Measurements from ENCODE around the gene NPTXR.
A peak's percentile ranks its signal among the peaks of the same experiment; 100 is the strongest.

The NPTXR gene

DNA sequence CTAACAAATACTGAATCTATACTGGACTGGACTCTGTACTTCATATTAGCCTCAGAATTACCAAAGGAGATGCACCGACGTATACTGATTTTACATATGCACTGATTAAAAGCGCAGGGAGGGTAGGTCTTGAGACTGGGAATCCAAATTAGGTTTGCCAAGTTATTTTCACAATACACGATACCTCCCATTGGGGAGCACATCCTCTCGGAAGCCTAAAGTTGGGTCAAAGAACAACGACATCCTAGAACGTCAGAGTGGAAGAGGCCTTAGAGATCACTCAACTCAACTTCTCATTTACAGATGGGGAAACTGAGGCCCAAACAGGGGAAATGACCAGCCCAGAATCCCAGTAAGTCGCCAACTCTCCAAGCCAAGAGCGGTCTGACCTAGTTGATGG, 50.5 kb downstream of the NPTXR start:
- no peak for DNase-seq

DNA sequence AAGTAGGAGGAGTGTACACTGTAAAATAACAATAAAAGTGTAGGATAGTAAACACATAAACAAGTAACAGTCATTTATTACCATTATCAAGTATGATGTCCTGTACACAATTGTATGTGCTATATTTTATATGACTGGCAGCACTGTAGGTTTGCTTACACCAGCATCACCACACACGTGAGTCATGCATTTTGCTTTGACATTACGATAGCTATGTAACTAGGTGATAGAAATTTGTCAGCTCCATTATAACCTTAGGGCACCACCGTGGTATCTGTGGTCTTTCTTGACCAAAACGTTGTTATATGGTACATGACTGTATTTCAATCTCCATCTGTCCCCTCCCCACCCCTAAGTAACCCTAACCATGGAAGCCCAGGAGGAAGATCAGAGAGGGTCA, 51.0 kb downstream of the NPTXR start:
- no peak for DNase-seq

DNA sequence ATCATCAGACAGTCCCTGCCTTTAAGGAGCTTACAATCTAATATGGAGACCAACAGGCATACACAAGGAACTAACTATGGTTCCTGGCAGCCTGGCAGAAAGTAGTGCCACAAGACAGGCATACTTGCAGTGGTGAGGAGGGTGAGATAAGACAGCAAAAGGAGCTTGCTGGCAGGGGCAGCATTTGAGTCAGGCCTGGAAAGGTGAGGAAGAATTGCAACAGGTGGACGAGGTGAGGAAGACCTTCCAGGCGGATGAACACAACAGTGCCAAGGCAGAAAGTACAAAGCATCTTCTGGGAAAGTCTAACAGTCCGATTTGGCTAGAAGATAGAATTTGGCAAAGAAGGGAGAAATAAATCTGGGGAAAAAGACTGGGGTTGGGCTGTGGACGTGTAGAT, 54.2 kb downstream of the NPTXR start:
- DNase-seq, result no peak

DNA sequence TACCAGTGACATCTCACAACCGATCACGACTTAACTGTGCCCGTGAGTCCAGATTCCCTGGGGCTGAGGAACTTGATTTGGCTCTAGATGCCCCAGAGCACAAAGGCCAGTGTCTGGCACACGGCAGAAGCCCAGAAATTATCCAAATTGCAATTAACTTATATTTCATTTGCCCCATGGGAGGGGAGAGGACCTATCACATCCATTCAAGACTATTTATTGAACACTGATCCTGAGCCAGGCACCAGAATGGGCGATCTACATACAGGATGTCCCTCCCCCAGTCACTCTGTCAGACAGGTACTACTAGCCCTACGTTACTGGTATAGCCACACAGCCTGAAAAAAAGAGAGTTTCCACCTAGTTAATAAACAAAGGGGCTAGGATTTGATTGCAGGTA, 55.0 kb downstream of the NPTXR start:
- DNase-seq, result no peak

DNA sequence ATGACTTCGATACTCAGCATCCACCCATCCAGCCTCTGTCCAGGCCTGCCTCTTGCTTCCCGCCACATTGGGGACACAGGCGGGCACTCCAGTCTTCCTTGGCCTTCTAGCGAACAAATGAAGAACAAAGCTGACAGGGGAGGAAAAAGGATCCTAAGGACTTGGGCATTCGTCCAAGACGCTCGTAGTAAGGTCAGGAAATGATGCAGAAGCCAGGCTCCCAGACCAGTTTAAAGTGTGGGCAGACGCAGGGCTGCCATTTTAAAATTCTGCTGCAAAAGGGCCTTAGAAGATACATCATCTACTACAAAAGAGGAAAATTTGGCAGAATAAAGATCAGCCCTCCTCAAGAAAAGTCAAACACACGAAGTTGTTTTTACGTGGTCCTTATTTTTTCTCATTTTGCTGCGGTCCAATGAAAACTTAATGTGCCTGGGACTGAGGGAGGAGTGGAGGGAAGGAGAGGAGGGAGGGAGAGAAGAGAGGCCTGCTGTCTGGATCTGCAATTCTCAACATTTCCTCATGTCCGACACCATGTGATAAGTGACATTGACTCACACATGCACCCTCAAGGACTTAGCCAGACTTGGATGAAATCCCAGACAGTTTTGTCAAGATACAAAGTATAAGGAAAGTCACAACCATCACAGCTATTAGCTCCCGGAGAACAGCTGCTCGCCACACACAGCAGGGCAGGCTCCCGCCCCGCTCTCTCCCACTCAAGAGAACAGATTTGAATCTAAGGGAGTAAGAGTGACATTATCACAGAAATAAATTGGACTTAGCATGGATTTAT, 55.6 kb downstream of the NPTXR start:
- peak; percentile 32 for DNase-seq

DNA sequence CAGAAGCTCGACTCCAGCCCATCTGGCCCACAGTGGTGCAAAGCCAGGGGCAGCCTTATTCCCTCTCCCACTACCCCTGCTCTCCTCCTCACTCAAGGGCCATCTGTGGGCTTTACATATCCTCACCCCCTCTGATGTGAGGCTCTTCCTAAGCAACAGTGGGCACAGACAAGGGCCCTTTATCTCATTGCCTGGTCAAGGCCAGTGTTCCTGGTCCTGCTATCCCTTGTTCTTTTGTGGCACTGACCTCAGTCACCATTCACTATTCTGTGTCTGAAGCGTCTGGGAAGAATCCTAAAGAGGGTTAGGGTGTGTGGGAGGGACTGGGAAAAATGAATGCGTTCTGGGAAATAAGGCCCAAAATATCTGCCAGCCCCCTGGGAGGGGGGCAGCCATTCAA, 57.2 kb downstream of the NPTXR start:
- no peak for DNase-seq

DNA sequence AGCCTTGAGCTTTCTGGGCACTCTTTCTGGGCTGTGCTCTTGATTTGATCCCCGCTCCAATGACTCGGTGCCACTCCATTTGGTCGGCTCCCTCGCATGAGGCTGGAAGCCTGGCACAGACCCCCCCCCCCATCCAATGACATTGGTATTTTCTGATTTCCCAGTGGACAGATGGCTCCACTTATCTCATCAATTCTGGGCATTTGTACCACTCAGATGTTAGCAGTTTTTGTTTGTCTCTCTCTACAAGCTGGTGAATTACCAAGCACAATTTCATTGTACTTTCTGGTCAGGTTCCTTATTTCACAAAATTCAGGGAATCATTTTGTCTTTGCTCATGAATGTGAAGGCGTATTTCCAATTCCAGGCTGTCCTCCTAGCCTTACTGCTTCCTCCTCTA, 59.0 kb downstream of the NPTXR start:
- no peak for DNase-seq

DNA sequence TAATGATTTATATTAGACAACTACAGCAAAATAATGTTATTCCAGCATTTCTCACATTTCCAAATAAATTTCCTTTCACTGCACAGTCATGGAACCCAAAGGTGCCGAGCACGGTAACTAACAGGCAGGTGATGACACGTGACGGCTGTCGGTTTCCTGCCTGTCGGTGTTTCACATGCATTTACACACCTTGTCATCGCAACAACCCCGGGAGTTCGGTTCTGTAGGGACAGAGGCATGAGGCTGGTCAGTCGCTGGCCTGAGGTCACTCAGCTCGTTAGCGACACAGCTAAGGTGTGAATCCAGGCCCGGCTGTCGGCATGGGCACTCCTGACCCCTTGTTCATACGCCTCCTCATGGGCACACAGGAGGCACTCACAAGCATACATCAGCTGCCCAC, 59.8 kb downstream of the NPTXR start:
- DNase-seq, result no peak

DNA sequence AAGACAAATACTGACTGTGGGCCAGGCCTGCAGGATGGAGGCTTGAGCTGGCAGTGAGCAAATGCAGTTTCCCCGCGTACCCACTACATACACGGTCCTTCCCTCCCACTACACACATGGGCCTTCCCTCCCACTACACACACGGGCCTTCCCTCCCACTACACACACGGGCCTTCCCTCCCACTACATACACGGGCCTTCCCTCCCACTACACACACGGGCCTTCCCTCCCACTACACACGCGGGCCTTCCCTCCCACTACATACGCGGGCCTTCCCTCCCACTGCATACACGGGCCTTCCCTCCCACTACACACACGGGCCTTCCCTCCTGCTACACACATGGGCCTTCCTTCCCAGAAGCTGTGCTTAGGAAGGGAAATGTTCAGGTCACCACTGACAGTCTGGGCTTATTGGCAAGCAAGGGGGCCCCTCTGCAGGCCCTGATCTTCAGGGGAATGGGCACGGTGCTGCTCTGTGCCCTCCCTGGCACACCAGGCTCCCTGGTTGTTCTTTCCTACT, 60.7 kb downstream of the NPTXR start:
- DNase-seq, result no peak

DNA sequence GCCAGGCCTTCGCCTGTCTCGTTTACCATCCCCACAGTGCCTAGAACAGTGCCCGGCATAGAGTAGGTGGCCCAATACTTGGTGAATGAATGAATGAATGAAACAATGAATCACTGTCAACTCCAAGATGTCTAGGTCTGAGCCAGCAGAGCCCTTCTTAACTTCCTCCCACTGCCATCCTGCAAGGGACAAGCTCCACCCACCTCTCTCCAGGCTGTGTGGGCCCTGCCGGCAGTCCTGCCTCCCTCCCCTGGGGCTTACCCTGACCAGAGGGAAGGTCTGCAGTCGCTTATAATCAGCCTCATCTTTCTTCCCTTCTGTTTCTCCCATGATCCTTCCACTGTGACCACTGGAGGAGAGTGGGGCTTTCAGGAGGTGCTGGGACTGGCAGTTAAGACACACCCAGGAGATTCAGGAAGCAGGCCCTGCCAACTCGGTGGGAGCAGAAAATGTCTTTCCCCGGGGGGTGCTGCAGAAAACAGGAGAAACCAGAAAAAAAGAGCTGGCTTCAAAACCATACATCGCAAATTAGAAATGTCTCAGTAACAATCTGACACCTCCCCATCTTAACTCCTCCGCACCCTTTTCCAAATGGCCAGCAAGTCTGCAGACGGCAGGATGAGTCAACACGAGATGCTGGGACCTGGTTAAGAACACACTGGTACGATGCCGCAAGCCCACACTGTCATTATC, 61.3 kb downstream of the NPTXR start:
- DNase-seq, result no peak

DNA sequence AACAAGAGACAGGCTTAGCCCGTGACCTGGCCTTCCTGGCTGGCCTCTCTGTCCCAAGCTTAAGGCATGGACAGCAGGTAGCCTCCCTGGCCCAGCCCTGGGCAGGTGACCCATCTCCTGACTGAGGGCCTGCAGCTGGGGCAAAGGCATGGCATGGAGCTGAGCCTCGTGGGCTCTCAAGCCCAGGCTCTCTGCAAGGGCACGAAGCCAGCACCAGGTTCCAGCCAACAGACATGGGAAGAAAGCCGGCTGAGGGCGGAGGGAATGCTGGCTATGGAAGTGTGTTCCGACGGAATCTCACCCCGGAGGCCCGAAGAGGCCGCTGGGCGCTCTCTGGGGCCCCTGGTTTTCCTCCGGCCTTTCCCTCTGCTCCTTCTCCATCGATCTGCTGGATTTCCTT, 62.8 kb downstream of the NPTXR start:
- DNase-seq, result no peak

DNA sequence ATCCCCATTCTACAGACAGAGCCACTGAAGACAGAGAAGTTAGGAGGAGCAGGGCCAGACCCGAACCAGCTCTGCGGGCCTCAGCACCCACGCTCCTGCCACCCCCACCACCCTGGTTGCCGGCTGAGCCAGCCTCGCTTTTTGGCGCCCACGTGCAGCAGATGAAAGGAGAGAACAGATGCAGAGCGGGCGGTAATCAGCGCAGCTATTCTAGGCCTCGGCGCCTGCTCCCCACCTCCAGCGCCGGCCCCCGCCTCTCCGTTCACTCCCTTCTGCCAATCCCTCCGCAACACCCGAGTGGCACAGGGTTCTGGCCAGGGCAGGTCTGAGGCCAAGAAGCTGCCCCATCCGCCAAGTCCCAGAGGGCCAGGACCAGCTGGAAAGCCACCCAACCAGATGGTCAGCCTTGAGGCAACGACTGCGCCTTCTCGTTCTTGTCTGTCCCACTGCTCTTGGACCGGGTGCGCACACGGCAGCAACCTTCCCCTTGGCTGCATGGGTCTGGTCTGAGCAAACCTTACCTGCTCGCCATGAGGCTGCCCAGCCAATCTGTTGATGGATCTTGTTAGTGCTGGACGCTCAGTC, 66.6 kb downstream of the NPTXR start:
- no peak for DNase-seq

DNA sequence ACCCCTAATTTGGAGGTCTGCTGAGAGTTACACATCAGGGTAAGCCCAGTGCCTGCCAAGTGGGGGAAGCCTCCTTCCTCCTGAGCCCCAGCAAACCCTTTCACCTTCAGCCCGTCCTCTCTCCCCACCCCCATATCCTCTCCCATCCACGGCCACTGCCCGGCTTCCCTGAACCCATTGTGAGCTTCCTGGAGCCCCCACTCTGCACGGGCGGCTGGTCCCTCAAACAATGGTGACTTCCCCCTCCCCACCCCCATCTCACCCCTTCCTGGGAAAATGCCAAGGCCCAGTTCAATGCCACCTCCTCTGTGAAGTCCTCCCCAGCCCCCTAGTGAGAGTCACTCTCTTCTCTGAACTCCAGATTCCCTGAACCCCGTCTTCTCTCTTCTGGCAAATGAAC, 67.7 kb downstream of the NPTXR start:
- no peak for DNase-seq

DNA sequence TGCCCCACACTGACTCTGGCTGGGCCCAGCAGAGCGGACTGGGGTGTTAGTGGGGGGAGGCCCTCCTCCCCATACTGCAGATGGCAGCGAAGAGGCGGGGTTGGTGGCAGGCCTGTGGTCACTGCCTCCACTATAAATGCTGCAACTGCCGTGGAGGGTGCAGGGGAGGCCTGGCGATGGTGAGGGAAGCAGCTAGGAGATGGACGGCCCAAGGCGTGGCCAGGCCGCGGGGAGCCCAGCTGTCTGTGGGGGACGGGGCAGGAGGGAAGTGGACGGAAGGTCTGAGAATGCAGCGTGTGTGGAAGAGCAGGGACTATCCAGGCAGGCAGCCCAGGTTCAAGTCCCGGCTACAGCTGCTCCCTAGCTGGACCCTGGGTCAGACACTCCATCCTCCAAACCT, 68.2 kb downstream of the NPTXR start:
- no peak for DNase-seq

DNA sequence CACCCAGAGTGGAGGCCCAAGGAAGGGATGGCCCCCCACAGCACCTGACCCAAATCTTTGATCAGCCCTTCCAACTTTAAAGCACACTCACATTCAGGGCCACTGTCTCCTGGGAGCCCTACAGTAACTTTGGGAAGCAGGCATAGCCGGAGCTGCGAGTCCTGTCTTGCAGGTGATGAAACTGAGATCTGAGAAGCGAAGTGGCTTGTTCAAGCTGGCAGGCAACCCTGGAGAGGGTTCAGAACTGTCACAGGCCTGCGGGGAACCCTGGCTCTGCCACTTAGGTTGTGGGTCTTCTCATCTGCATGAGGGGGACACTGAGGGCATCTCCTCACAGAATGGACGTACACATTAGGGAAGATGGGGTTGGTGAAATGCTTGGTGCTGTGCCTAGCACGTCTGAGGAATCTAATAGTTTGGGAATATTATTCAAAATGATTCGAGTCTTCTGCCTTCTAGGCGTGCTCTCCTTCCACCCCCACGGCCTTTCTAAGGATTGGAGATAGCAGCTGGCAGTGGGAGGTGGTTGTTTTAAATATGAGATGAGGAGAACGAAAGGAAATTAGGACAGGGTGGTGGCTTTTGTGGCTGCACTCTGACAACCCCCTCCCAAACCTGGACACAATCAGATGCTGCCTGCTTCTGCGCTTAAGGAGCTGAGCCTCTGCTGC, 69.2 kb downstream of the NPTXR start:
- no peak for DNase-seq

DNA sequence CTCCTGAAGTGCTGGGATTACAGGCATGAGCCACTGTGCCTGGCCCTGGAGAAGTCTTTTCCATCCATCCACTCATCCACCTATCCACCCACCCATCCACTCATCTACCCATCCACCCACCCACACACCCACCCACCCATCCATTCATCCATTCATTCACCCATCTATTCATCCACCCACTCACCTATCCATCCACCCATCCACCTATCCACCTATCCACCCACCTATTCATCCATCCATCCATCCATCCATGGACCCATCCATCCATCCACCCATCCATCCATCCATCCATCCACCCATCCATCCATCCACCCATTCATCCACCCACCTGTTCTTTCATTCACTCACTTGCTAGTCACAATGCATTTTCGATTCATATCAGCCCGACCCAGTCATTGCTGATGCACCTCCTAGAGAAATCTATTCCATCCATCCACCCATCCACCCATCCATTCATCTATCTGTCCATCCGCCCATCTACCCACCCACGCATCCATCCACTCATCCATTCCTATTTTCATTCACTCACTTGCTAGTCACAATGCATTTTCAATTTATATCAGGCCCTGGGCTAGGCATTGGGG, 70.4 kb downstream of the NPTXR start:
- DNase-seq, result no peak

DNA sequence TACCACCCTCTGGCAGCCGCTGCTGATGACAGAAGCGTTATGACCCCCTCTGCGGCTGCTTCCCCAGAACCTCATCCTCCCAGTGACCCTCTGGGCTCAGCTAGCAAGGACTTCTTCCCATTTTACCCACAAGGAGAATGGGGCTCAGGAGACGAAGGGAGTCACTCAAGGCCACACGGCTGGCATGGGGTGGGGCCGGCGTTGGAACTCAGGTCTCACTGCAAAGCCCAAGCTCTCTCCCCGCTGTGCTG, 71.3 kb downstream of the NPTXR start:
- no peak for DNase-seq

DNA sequence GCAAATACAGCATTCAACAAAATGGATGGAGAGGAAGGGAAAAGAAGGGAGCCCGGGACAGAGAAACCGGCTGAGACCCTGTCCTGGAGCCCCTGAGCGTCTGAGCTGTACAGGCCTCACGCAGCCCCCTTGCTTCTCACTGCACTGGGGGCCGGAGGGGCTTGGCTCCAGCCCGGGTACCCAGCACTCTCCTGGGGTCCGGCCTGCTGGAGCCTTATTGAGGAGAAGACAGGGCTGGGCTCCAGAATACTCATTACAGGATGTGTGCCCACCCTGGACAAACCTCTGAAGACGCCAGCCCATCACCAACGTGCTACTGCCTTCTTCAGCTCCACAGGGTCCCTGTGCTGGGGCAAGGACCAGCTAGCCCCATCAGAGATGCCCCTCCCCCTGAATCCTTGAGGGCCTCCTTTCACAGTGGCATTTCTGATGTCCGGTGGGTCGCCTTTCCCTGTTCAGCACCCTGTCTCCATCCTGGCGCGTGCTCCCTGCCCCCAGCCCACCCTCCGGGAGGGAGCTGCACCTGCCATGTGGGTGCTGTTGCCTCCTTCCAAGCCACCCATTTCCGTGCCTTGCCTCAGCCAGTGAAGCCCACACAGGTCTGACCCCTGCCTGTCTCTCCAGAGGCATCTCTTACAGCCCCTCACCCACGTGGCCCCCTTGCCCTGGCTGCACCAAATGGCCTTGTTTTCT, 73.4 kb downstream of the NPTXR start:
- no peak for DNase-seq
